IPS DF 6.9 (cell line): Measurements from ENCODE around the gene CNTN5.

Experiments used
- DNase-seq: peaks from one replicate; pipeline ENCODE4 v3.0.0-alpha.2; 2013; ENCODE audit warnings: low read depth, low spot score
- H3K27ac ChIP-seq: one replicate; pipeline ENCODE4 v1.5.1; 2013; ENCODE audit warnings: low read length, control low read depth
- H3K27me3 ChIP-seq: 2 replicates; pipeline ENCODE4 v1.6.1; 2013; ENCODE audit warnings: mild to moderate bottlenecking, low read length; ENCODE audit not compliant: control insufficient read depth, insufficient read depth
- H3K36me3 ChIP-seq: 2 replicates; pipeline ENCODE4 v1.6.1; 2013; ENCODE audit warnings: low read length; ENCODE audit not compliant: control insufficient read depth, insufficient read depth
- H3K4me1 ChIP-seq: 2 replicates; pipeline ENCODE4 v1.6.1; 2013; ENCODE audit warnings: low read length; ENCODE audit not compliant: control insufficient read depth, insufficient read depth
- H3K4me3 ChIP-seq: 2 replicates; pipeline ENCODE4 v1.5.1; 2013; ENCODE audit warnings: mild to moderate bottlenecking, low read length
- H3K9me3 ChIP-seq: 2 replicates; pipeline ENCODE4 v1.6.1; 2013; ENCODE audit warnings: low read length, inconsistent platforms; ENCODE audit not compliant: control insufficient read depth, insufficient read depth
- WGBS: extraction: QIAGEN DNeasy Blood & Tissue Kit; methylation state at CpG from one replicate; pipeline ENCODE4 v1.1.7; 2013; ENCODE audit warnings: mixed read lengths, missing lambda C conversion rate; ENCODE audit not compliant: insufficient read length, insufficient coverage; 5-methylcytosine and 5-hydroxymethylcytosine counted together

Gene CNTN5

GRCh38 chr11:99200720-99201119, 180.0 kb downstream of the CNTN5 start:
- Histone ChIP-seq H3K9me3 (no peaks in the 10 kb centered on the region), H3K4me1 (peaks cover 2% of the 10 kb centered on the region; the same call in 1 of the 2 replicates), H3K36me3 (no peaks in the 10 kb centered on the region), H3K27ac (no peak overlapping the region), H3K4me3 (no peak overlapping the region), H3K27me3 (no peaks in the 10 kb centered on the region)
- peak; percentile 16 for DNase-seq
- no CpG with 5 or more reads among the region's 3 CpGs for WGBS

- no peak for DNase-seq
- WGBS, result no CpG with 5 or more reads among the region's 1 CpG
- no peaks in the 10 kb centered on the region for H3K9me3 ChIP-seq
- H3K4me3 ChIP-seq, result no peak overlapping the region
- no peak overlapping the region for H3K27ac ChIP-seq
- H3K27me3 ChIP-seq, result no peaks in the 10 kb centered on the region
- no peaks in the 10 kb centered on the region for H3K36me3 ChIP-seq
- H3K4me1 ChIP-seq, result no peaks in the 10 kb centered on the region
Measured at GRCh38 chr11:99208813-99209212, 188.1 kb downstream of the CNTN5 start.

GRCh38 chr11:99229544-99229943, 208.8 kb downstream of the CNTN5 start:
- Histone ChIP-seq H3K36me3 (no peaks in the 10 kb centered on the region), H3K4me1 (no peaks in the 10 kb centered on the region), H3K4me3 (no peak overlapping the region), H3K9me3 (no peaks in the 10 kb centered on the region), H3K27ac (no peak overlapping the region), H3K27me3 (no peaks in the 10 kb centered on the region)
- DNase-seq, result no peak
- WGBS, result no CpG with 5 or more reads among the region's 2 CpGs

- Histone ChIP-seq H3K27me3 (no peaks in the 10 kb centered on the region), H3K4me3 (no peak overlapping the region)
- DNase-seq, result no peak
Measured at GRCh38 chr11:99234534-99234933, 213.8 kb downstream of the CNTN5 start.

GRCh38 chr11:99238401-99238800, 217.7 kb downstream of the CNTN5 start:
- no peaks in the 10 kb centered on the region for H3K4me1 ChIP-seq
- no peaks in the 10 kb centered on the region for H3K9me3 ChIP-seq
- H3K27me3 ChIP-seq, result no peaks in the 10 kb centered on the region
- DNase-seq, result no peak
- no peaks in the 10 kb centered on the region for H3K36me3 ChIP-seq
- H3K4me3 ChIP-seq, result no peak overlapping the region
- no peak overlapping the region for H3K27ac ChIP-seq
- no CpG with 5 or more reads among the region's 1 CpG for WGBS

More at GRCh38 chr11:99234534-99234933, 213.8 kb downstream of the CNTN5 start:
- H3K4me1 ChIP-seq, result no peaks in the 10 kb centered on the region
- H3K9me3 ChIP-seq, result no peaks in the 10 kb centered on the region
- no peaks in the 10 kb centered on the region for H3K36me3 ChIP-seq
- H3K27ac ChIP-seq, result no peak overlapping the region

GRCh38 chr11:99240192-99241030, 219.7 kb downstream of the CNTN5 start:
- no peaks in the 10 kb centered on the region for H3K9me3 ChIP-seq
- H3K27ac ChIP-seq, result no peak overlapping the region
- whole genome bisulfite sequencing, result no CpG with 5 or more reads among the region's 8 CpGs
- no peak for DNase-seq
- no peaks in the 10 kb centered on the region for H3K36me3 ChIP-seq
- H3K4me3 ChIP-seq, result no peak overlapping the region
- H3K27me3 ChIP-seq, result no peaks in the 10 kb centered on the region
- no peaks in the 10 kb centered on the region for H3K4me1 ChIP-seq

- Histone ChIP-seq H3K36me3 (no peaks in the 10 kb centered on the region), H3K4me3 (no peak overlapping the region), H3K4me1 (no peaks in the 10 kb centered on the region), H3K27me3 (no peaks in the 10 kb centered on the region), H3K9me3 (no peaks in the 10 kb centered on the region), H3K27ac (no peak overlapping the region)
- no peak for DNase-seq
- WGBS, result no CpG with 5 or more reads among the region's 2 CpGs
Measured at GRCh38 chr11:99241066-99241465, 220.3 kb downstream of the CNTN5 start.

GRCh38 chr11:99244613-99245012, 223.9 kb downstream of the CNTN5 start:
- H3K27me3 ChIP-seq, result no peaks in the 10 kb centered on the region
- no peaks in the 10 kb centered on the region for H3K9me3 ChIP-seq
- no peak overlapping the region for H3K27ac ChIP-seq
- no peak overlapping the region for H3K4me3 ChIP-seq
- H3K36me3 ChIP-seq, result no peaks in the 10 kb centered on the region
- no CpG with 5 or more reads among the region's 3 CpGs for WGBS
- DNase-seq, result no peak
- H3K4me1 ChIP-seq, result no peaks in the 10 kb centered on the region

- H3K27ac ChIP-seq, result no peak overlapping the region
- WGBS, result no CpG with 5 or more reads among the region's 5 CpGs
- H3K4me1 ChIP-seq, result no peaks in the 10 kb centered on the region
- H3K4me3 ChIP-seq, result no peak overlapping the region
- DNase-seq, result no peak
- H3K36me3 ChIP-seq, result no peaks in the 10 kb centered on the region
- H3K9me3 ChIP-seq, result no peaks in the 10 kb centered on the region
- H3K27me3 ChIP-seq, result no peaks in the 10 kb centered on the region
Measured at GRCh38 chr11:99246199-99246598, 225.4 kb downstream of the CNTN5 start.

GRCh38 chr11:99256614-99257013, 235.9 kb downstream of the CNTN5 start:
- H3K4me3 ChIP-seq, result no peak overlapping the region
- H3K27me3 ChIP-seq, result no peaks in the 10 kb centered on the region
- H3K36me3 ChIP-seq, result no peaks in the 10 kb centered on the region
- no peak for DNase-seq
- H3K9me3 ChIP-seq, result no peaks in the 10 kb centered on the region
- H3K4me1 ChIP-seq, result no peaks in the 10 kb centered on the region
- H3K27ac ChIP-seq, result no peak overlapping the region
- WGBS, result 100% methylated on average over 1 of the region's 1 CpG

GRCh38 chr11:99257131-99257530, 236.4 kb downstream of the CNTN5 start:
- DNase-seq, result no peak

More at GRCh38 chr11:99257131-99257530, 236.4 kb downstream of the CNTN5 start:
- H3K27ac ChIP-seq, result no peak overlapping the region
- H3K27me3 ChIP-seq, result no peaks in the 10 kb centered on the region
- WGBS, result no CpG with 5 or more reads among the region's 1 CpG
- no peaks in the 10 kb centered on the region for H3K9me3 ChIP-seq
- no peaks in the 10 kb centered on the region for H3K36me3 ChIP-seq
- no peak overlapping the region for H3K4me3 ChIP-seq
- no peaks in the 10 kb centered on the region for H3K4me1 ChIP-seq
